Midbrain (tissue), 1 donor: Measurements from ENCODE around the gene HDLBP.

ENCODE experiments used
- DNase-seq: peaks from one replicate; lab custom pipeline; 2025; lab: John Stamatoyannopoulos, UW

The HDLBP gene, protein sequence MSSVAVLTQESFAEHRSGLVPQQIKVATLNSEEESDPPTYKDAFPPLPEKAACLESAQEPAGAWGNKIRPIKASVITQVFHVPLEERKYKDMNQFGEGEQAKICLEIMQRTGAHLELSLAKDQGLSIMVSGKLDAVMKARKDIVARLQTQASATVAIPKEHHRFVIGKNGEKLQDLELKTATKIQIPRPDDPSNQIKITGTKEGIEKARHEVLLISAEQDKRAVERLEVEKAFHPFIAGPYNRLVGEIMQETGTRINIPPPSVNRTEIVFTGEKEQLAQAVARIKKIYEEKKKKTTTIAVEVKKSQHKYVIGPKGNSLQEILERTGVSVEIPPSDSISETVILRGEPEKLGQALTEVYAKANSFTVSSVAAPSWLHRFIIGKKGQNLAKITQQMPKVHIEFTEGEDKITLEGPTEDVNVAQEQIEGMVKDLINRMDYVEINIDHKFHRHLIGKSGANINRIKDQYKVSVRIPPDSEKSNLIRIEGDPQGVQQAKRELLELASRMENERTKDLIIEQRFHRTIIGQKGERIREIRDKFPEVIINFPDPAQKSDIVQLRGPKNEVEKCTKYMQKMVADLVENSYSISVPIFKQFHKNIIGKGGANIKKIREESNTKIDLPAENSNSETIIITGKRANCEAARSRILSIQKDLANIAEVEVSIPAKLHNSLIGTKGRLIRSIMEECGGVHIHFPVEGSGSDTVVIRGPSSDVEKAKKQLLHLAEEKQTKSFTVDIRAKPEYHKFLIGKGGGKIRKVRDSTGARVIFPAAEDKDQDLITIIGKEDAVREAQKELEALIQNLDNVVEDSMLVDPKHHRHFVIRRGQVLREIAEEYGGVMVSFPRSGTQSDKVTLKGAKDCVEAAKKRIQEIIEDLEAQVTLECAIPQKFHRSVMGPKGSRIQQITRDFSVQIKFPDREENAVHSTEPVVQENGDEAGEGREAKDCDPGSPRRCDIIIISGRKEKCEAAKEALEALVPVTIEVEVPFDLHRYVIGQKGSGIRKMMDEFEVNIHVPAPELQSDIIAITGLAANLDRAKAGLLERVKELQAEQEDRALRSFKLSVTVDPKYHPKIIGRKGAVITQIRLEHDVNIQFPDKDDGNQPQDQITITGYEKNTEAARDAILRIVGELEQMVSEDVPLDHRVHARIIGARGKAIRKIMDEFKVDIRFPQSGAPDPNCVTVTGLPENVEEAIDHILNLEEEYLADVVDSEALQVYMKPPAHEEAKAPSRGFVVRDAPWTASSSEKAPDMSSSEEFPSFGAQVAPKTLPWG (N-terminal part only)

DNA sequence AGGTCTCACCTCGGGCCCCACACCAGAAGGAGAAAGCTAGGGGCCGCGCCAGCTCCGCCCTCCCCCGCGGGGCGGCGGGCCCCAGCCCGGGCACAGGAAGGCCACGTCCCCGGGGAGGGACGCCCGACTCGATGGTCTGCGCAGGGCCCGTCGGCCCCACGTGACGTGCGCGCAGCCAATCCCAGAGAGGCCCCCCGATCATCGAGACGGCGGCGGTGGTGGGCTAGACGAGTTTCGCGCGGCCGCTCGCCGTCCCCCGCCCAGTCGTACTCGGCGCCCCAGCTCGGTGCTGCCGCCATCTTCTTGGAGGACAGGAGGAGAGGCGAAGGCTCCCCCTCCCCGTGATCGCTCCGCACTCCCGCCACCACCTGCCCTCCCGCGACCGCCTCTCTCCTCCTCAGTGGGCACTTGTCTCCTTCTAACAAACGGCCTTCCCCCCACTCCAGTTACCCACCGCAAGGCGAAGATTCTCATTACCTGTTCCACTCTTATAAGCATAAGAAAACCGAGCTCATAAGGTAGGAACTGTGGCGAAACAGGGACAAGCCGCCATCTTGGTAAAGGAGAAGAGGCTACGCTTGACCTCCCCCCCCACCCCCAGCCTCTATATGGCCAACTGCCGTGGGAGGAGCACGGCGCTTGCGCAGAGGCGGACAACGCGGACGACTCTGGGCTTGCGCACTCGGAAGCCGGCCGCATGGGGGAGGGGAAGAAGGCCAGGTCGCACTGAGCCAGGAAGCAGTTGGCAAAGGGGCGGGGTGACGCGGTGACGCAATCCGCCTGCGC lies at the start of gene HDLBP:
TSS of gene HDLBP (minus strand) at position 580 of the 786 bp plus-strand sequence. CDS start 48,803 bp downstream, outside the sequence.
- DNase-seq, result peak; percentile 97

DNA sequence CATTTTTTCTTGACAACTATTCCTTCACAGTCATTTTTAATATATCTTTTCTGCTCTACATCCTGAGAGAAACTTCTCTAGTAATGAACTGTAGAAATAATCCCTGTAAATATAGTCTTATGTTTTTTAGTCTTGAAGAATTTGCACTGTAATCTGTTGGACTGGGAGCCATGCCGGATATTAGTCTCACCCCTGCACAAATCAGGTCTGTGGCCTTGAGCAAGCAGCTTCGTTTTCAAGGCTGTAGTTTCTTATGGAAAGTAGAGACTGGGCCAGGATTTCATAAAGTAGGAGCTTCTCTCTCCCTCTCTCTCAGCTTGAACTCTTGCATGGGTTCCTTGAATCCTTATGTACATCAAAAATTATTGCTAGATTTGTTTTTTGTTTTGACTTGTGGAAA lies 49.3 kb upstream of the HDLBP start:
- no peak for DNase-seq

DNA sequence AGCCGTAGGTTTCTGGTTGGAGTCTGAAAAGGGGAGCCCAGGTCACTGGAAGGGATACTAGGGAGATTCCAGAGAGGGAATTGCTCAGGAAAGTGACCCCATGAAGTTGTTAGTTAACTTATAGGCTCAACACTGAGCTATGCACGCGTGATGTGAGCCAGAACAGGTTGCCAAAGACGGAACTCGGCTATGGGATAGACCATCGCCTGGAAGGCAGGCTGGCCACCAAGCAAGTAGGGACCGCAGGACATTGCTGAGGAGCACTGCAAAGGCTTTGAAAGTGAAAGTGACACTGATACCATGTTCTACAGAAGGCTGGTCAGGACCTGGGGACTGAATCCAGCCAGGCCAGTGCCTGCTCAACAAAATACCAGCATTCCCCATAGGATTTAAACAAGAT lies 48.0 kb upstream of the HDLBP start:
- DNase-seq, result no peak

DNA sequence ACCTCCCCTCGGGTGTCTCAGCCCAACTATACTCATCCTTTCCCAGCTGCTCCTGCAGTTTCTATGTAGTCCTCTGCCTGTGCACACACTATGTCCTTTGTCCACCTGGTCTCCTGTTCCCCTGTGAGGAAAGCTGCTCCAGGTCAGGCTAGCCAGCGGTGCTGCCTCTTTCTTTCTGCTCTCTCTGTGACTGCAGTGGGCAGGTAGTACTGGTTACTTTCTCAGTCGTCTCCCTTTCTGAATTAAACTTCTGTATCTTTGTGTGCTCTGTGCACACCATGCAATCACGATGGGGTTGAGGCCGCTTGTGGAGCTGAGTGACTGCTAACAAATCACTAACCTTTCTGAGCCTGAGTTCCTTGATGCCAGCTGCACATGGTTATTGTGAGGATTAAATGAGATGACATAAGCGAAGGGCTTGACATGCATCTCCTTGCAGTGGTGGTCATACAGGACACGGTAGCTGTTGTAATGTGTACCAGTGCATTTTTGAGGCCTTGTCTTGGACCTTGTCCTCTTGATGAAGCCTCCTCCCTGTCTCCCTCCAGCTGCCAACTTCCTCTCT lies 44.1 kb upstream of the HDLBP start:
- DNase-seq, result no peak

DNA sequence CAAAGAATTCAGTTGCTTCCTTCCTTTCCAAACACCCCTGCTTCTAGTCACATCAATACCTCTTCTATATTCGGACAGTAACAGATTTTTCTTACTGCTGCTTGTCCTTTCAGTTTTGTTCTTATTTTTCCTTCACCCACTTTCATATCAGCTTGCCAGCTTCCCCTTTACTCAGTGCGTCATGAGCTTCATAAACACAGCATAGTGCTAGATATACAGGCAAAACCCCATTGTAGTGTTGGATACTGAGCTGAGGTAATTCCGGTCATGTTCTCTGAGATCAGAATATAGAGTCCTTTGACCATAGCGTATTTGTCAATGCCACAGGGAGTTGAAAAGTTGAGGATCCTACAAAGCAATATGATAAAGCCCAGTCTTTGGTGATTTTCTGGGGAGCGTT lies 43.0 kb upstream of the HDLBP start:
- DNase-seq, result peak; percentile 24

DNA sequence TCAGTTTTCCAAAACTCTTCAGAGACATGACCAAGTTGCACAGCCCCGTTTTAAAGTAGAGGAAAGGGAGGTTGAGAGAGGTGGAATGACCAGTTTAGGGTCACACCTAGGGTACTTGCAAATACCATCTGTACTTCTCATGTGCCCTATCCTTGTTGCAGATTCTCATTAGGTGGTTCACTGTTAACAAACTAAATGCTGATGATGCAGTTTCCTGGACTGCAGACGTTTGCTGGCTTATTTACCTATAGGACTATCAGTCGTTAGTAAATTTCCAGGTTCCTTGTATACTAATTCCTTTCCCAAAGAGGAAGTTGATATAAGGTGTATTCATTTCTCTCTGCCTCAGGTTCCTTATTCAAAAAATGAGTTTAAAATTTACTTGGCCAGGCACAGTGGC lies 42.1 kb upstream of the HDLBP start:
- no peak for DNase-seq

DNA sequence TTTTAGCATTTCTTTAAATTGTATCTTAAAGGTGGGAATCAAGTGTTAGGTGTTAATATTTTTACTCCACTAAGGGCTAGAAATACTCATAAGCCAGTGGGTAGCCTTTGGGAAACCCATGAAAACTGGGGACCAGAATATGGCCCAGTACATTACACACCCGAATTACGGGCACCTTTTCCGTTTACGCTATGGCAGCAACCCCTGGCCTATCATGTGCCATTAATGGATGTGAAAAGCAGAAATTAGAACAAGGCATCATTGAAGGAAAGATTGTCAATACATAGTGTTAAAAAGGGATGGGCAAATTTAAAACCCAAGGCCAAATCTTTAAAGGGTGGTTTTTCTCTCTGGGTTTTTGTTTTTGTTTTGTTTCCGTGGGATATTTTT lies 41.4 kb upstream of the HDLBP start:
- DNase-seq, result no peak

DNA sequence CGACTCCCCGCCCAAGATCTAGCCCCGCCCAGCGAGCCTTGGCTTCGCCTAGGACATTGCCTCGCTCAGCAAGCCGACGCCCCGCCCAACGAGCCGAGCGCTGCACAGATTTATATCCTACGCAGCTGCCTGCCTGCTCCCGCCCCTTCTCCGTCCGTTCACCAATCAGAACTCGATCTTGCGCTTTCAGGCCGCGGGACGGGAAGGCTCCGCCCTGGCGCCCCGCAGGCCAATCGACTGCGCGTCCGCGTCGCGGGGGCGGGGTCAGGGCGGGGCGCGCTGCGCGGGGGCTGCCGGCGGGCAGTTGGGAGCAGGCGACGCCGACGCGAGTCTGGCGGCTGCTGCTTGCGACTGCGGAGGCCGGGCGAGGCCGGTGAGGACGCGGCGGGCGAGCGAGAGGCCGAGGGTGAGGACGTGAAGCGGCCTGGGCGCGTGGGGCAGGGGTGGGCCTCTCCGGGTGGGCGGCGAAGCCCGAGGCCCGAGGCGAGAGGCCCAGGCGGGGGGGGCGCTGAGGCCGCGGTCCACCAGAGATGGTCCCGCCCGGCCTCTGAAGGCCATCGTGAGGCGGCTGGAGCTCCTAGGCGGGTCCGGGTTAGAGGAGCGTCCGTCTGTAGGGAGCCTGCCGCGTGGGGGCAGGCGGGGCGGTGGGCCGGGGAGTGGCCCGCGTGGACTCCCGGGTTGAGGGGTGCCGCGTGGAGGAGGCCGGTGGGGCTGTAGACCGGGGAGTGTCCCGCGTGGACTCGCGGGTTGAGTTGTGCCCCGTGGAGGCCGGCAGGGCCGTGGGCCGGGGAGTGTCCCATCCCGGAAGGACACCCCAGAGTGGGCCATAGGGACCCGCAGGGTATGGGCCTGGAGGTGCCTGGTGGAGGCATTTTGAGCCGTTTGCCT lies 40.8 kb upstream of the HDLBP start, which contains the start of gene FARP2:
TSS of gene FARP2 (plus strand) at position 303 of the 888 bp plus-strand sequence. CDS start 16,823 bp downstream, outside the sequence.
- DNase-seq, result peak; percentile 98

DNA sequence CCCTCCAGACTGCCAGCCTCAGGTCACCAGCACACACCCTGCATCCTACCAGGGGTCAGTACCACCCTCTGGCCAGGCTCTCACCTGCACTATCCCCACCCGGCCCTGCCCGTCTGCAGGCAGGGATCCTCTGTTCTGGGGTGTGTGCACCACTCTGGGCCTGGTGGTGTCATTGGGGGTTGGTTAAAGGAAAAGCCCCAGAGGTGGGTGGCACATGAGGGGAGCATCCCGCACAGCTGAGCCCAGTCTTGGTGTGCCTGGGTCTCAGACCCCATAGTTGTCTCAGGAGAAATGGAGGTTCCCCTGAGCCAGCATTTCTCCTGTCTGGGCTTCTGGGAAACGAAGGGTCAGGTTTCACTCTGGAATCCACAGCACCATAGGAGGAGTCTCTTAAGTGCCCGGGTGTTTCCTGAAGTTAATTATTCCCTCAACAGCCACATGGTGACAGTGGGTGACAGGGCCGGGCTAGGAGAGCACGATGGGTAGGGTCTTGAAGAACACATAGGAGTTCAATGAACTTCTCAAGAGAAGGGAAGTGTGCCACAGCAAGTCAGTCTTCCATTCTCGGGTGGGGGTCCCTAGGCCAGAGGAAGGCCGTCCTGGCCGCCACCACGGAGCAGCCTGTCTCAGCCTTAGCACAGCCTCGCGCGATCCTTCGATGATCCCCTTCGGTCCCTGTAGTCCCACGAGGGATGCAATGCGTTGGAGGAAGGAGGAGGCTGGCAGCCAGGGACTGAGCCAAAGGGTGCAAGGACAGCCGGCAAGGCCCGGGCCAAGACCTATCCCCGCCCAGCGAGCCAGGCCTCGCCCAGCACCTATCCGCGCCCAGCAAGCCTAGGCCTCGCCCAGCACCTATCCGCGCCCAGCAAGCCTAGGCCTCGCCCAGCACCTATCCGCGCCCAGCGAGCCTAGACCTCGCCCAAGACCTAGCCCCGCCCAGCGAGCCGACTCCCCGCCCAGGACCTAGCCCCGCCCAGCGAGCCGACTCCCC lies 39.5 kb upstream of the HDLBP start:
- DNase-seq, result no peak

DNA sequence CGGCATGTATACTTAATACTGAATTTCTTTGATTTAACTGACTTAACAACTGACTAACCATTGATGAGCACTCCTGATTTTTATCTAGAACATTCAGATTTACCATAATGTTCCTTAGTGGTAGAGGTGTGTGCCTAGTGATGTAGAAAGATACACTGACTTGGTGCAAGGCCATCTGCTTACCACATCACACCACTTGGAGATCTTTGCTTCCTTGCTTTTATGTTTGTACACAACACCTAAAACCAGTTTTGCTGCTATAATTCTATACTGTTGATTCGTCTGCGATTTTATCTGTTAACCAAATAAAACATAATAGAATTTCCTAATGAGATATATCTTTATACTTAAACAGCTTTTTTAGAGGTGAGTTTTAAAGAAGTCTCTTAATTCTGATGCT lies 36.8 kb upstream of the HDLBP start:
- DNase-seq, result no peak

DNA sequence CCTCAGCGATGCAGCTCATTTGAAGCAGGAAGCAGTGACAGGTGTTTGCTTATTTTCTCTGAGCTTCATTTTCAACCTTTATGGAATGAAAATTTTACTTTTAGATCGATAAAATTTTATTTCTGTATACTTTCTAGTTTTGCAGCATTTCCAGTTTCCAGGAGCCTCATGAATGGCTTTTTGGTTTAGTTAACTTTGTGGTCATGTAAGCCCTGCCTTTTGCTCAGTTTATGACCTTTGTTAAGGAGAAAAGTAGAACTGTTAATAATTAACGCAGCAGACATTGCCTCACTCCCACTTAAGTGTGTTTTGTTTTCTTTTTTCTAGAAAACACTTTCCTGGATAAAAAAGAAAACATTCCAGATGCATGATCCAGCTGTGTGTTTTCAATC lies 36.2 kb upstream of the HDLBP start:
- DNase-seq, result no peak

DNA sequence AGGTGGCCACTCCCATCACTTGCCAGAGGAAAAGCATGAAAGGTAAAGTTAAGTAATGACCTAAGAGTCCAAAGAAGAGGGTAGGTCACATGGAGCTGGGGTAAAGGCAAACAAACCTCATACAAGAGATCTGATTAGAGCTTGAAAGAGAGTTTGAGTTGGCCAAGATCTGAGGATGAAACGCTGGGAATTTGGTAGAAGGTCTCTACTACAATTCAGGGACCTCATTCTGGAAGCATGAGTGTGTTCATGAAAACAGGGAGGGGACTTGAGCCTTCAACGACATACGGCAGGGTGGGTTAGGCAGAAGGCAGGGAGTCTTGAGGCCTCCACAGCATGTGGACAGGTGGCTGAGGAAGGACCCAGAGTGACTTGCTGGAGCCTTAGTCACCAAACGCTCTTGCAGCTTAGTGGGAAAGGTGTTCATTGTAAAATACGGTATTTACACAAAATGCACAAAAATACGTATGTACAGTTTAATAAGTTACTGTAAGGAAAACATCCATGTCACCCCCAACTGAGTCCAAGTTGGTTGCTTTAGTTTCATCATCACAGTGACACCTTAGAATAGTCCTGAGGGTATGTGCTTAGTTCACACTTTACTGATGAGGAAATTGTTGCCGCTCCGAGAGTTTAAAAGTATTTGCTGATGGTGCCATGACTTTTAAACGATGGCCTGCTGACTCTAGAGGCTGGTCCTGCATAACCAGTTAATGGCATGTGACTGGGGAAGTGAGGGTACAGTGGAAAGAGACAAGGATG lies 35.6 kb upstream of the HDLBP start:
- DNase-seq, result no peak

DNA sequence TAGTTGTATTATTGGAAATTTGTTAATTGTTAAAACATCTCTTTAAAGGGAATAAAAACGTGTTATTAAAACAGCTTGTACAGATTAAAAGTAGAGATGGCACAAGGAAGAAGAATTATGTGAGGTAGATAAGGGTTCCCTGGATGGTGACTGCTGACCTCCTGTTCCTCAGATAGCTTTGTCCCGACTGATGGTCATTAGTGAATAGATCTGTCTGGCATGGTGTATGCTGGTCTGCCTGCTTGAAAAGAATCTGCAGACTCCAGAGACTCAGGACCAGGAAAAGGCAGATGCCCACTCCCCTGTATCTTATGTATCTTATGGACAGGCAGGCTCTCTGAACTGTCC lies 35.0 kb upstream of the HDLBP start:
- DNase-seq, result no peak

DNA sequence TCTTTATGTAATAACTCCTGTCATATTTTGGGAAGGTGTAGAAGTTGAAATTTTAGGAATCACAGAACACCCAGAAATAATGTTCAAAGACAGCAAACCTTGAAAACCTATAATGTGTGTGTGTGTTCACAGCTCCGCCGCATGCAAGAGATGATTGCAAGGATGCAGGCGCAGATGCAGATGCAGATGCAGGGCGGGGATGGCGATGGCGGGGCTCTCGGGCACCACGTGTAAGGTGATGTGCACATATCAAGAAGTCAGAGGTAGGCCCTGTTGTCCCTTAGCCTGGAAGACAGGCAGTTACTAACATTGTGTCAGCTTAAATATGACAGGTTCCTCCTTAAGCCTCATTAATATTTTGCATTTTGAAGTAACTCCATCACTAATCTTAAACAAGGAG lies 34.5 kb upstream of the HDLBP start:
- no peak for DNase-seq

DNA sequence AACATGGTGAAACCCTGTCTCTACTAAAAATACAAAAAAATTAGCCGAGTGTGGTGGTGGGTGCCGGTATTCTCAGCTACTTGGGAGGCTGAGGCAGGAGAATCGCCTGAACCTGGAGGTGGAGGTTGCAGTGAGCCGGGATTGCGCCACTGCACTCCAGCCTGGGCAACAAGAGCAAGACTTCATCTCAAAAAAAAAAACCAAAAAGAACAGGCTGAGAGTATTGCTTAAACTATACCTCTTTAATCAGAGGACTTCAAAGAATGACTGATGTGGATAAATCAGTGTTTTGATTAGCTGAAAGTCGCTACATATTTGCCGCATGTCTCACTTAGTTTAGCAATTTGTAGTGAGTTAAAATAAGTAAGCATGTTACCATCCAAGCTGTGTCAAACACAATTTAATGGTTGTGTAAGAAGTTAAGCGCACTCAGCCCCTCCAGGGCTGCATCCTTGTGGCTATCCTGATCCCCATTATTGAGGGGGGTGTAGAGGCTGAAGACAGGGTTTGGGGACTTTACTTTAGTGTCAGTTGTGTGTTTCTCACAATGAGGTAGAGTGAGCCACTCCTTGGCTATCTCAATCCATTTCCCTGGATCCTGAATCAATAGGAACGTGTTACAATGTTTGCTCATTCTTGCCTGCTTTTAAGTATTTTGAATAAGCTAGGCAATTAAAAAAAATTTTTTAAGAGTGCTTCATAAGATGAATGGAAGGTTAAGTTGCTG lies 29.6 kb upstream of the HDLBP start:
- DNase-seq, result no peak

DNA sequence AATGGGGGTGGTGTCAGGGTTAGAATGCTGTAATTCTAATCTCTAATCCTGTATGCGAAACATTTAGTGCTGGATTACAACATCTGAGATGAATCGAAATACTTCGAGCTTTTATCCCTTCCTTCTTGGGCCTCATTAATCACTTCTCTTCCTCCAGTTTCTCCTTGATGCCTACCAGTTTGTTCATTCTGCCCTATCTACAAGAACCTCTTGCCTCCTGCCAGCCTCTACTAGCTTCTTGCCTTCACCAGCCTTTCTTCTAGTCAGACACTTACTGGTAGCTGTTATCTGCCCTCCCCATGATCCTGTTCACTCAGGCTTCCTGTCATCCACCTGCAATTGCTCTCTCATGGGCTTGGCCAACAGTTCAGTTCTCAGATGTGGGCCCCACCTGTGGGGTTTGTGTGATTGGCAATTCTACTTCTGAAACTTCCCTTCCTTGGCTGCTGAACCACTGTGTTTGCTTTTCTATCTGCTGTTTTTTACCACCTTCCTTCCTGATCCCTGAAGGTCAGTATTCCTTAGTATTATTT lies 25.2 kb upstream of the HDLBP start:
- DNase-seq, result no peak
